Fibroblast of lung (primary cell): ENCODE results near the gene CERS2. TPM values are rescaled to one million over a fixed set of nuclear protein-coding genes. Genes with fewer than 3 reads are reported as not detected.

Source experiments
- DNase-seq, 2 donors: peaks; one replicate each; pipeline versions ENCODE4 v3.0.0 to v3.0.0-alpha.2; 2010; ENCODE audit warnings: low read depth in 2 of 2
- H2AFZ ChIP-seq: 2 replicates; pipeline ENCODE4 v1.5.1; 2012; ENCODE audit warnings: low read length, control low read depth, inconsistent platforms
- H3K27ac ChIP-seq: 2 replicates; pipeline ENCODE4 v1.5.1; 2011; ENCODE audit warnings: low read length, control low read depth; ENCODE audit not compliant: insufficient read depth
- H3K27me3 ChIP-seq: 2 replicates; pipeline ENCODE4 v1.5.1; 2011; ENCODE audit warnings: mild to moderate bottlenecking, low read length; ENCODE audit not compliant: control insufficient read depth, insufficient read depth
- H3K36me3 ChIP-seq: 2 replicates; pipeline ENCODE4 v1.5.1; 2011; ENCODE audit warnings: low read length; ENCODE audit not compliant: control insufficient read depth, insufficient read depth
- H3K4me1 ChIP-seq: 2 replicates; pipeline ENCODE4 v1.5.1; 2011; ENCODE audit warnings: low read length; ENCODE audit not compliant: control insufficient read depth, insufficient read depth; ENCODE audit errors: extremely low read depth
- H3K4me2 ChIP-seq: 2 replicates; pipeline ENCODE4 v1.5.1; 2011; ENCODE audit warnings: low read length, control low read depth; ENCODE audit not compliant: insufficient read depth; ENCODE audit errors: extremely low read depth
- H3K4me3 ChIP-seq, 4 experiments: fragments of 200-600 bp in 1 of 4; sonication (generic) in 1 of 4; replicated peaks in 1 of 4; 2 replicates each; pipeline ENCODE4 v1.5.1; 2011 to 2016; ENCODE audit warnings: low read length in 4 of 4, low read depth in 3 of 4, mild to moderate bottlenecking in 3 of 4, control low read depth in 2 of 4, inconsistent platforms in 1 of 4, mixed read lengths in 1 of 4; ENCODE audit not compliant: insufficient read depth in 1 of 4; ENCODE audit errors: control extremely low read depth in 1 of 4
- H3K79me2 ChIP-seq: 2 replicates; pipeline ENCODE4 v1.5.1; 2012; ENCODE audit warnings: mild to moderate bottlenecking, low read length, inconsistent platforms; ENCODE audit not compliant: control insufficient read depth, insufficient read depth
- H3K9ac ChIP-seq: 2 replicates; pipeline ENCODE4 v1.5.1; 2011; ENCODE audit warnings: mild to moderate bottlenecking, low read length, control low read depth; ENCODE audit not compliant: insufficient read depth
- H3K9me3 ChIP-seq: 2 replicates; pipeline ENCODE4 v1.5.1; 2012; ENCODE audit warnings: low read depth, low read length; ENCODE audit not compliant: control insufficient read depth, insufficient read depth
- H4K20me1 ChIP-seq: 2 replicates; pipeline ENCODE4 v1.5.1; 2011; ENCODE audit warnings: low read length; ENCODE audit not compliant: control insufficient read depth, insufficient read depth; ENCODE audit errors: extremely low read depth
- EZH2 ChIP-seq: IDR thresholded peaks from 2 replicates; pipeline ENCODE4 v1.5.1; 2012; ENCODE audit warnings: low read length, control low read depth, mild to moderate bottlenecking; ENCODE audit errors: missing control alignments
- polyA plus RNA-seq, 2 donors: library from polyadenylated mRNA; depleted of rRNA in 1 of 2; stranded (reverse) in 1 of 2; unstranded in 1 of 2; fragments of >200 nt; gene quantifications; 2 replicates each; pipeline ENCODE4 v1.2.1, GENCODE V29; 2011 to 2012; ENCODE audit warnings: missing spikeins in 1 of 2
- total RNA-seq: library from RNA; depleted of rRNA; stranded (reverse); fragments of >200 nt; gene quantifications from 2 replicates; pipeline ENCODE4 v1.2.1, GENCODE V29; 2014
- TF ChIP-seq, protein P1 (sequence below), 2 donors: IDR thresholded peaks in 1 of 2; conservative IDR thresholded peaks in 1 of 2; 1 replicate in 1 of 2; 2 replicates in 1 of 2; pipeline ENCODE4 v1.5.1; 2011 to 2012; ENCODE audit warnings: low read length in 2 of 2, control low read depth in 1 of 2, inconsistent platforms in 1 of 2, low read depth in 1 of 2, mild to moderate bottlenecking in 1 of 2

CERS2 gene
- total and polyA plus RNA-seq, 2 donors (not counting 1 experiment from before 2014, with no cell fraction given) = 190 to 254 TPM

DNA sequence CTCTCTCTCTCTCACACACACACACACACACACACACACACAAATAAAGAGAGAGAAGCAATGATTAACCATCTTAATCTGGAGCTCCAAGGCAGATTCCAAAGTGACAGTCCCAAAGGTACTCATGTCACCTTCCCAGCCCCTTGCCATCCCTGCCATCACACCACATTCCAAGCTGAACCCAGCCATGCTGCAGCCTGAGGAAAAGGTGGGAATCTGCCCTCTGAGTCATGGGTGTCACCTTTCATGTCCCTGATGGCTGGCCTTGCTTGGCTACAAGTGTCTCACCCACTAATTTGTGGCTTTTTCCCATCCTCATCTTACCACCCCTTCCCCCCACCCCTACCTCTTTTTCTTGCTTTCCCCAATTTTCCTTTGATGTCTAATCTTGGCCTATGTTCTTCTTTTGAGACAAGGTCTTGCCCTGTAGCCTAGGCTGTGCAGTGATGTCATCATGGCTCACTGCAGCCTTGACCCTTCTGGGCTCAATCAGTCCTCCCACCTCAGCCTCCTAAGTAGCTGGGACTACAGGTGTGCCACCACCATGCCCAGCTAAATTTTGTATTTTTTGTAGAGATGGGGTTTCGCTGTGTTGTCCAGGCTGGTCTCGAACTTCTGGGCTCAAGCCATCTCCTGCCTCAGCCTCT, 10.7 kb upstream of the CERS2 start:
- H3K4me3 ChIP-seq = no peak overlapping the region
- no peak overlapping the region for H3K9ac ChIP-seq
- no peaks in the 10 kb centered on the region for H3K4me1 ChIP-seq
- no peaks in the 10 kb centered on the region for H3K36me3 ChIP-seq
- H3K4me2 ChIP-seq = no peak overlapping the region
- H3K79me2 ChIP-seq = no peaks in the 10 kb centered on the region
- H3K9me3 ChIP-seq = no peaks in the 10 kb centered on the region
- TF ChIP-seq, protein P1, sequence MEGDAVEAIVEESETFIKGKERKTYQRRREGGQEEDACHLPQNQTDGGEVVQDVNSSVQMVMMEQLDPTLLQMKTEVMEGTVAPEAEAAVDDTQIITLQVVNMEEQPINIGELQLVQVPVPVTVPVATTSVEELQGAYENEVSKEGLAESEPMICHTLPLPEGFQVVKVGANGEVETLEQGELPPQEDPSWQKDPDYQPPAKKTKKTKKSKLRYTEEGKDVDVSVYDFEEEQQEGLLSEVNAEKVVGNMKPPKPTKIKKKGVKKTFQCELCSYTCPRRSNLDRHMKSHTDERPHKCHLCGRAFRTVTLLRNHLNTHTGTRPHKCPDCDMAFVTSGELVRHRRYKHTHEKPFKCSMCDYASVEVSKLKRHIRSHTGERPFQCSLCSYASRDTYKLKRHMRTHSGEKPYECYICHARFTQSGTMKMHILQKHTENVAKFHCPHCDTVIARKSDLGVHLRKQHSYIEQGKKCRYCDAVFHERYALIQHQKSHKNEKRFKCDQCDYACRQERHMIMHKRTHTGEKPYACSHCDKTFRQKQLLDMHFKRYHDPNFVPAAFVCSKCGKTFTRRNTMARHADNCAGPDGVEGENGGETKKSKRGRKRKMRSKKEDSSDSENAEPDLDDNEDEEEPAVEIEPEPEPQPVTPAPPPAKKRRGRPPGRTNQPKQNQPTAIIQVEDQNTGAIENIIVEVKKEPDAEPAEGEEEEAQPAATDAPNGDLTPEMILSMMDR (conservative IDR thresholded peaks at IDR 0.05 in 1 of 2, IDR thresholded peaks at IDR 0.05 in 1 of 2; ENCODE audit: low read depth in 1 of 2, low read length in 2 of 2) = no peak
- no peak for TF ChIP-seq EZH2
- no peaks in the 10 kb centered on the region for H4K20me1 ChIP-seq
- H3K27me3 ChIP-seq = no peaks in the 10 kb centered on the region
- no peak for DNase-seq
- no peak overlapping the region for H2AFZ ChIP-seq
- no peak overlapping the region for H3K27ac ChIP-seq

DNA sequence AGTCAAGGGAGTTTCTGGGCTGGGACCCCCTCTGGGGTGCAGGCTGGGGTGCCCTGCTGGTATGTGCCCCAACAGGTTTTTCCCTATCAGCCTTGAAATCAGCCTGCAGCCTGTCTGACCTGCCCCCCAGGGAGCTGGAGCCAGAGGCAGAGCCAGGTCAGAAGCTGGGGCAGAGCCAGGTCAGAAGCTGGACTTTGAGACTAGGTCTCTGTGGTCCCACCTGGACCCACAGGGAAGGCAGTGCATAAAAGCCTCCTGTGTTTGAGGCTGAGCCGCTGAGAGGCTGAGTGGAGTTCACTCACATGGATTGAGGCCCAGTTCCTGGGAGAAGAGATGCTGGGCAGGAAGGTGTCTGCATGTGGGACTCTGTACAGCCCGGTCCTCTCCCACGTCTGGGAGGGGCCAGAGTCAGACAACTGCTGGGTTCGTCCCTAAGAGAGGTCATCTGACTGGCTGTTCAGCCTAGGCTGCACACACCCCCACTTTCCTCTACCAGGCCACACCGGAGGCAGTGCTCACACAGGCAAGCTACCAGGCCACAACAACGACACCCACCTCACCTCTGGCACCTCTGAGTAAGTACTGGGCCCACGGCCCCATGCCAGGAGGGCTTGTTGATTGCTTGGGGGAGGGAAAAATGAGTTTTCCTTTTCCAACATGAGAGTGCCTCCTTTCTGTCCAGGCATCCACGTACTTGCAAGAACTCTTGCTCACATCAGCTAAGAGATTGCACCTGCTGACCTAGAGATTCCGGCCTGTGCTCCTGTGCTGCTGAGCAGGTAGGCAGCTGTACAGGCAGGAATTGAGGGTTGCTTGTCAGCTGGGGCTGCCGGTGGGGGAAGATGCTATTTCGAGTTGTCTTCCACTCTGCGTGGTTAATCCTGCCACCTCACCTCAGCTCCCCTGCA, 7.4 kb upstream of the CERS2 start, which contains the start of gene ANXA9:
TSS of gene ANXA9 (plus strand) at position 488 of the 908 bp plus-strand sequence. CDS start 814 bp downstream, outside the sequence.
- H3K79me2 ChIP-seq = no peaks in the 10 kb centered on the region
- peaks cover 12% of the 10 kb centered on the region for H3K4me1 ChIP-seq
- H3K4me2 ChIP-seq = no peak within 1 kb of the TSS
- no peak within 1 kb of the TSS for H2AFZ ChIP-seq
- TF ChIP-seq, protein P1 (conservative IDR thresholded peaks at IDR 0.05 in 1 of 2, IDR thresholded peaks at IDR 0.05 in 1 of 2; ENCODE audit: low read depth in 1 of 2, low read length in 2 of 2) = no peak
- TF ChIP-seq EZH2 = no peak
- no peaks in the 10 kb centered on the region for H3K9me3 ChIP-seq
- no peak within 1 kb of the TSS for H3K4me3 ChIP-seq
- no peaks in the 10 kb centered on the region for H3K27me3 ChIP-seq
- no peaks in the 10 kb centered on the region for H3K36me3 ChIP-seq
- no peak within 1 kb of the TSS for H3K9ac ChIP-seq
- no peak for DNase-seq
- no peak within 1 kb of the TSS for H3K27ac ChIP-seq
- H4K20me1 ChIP-seq = no peaks in the 10 kb centered on the region

DNA sequence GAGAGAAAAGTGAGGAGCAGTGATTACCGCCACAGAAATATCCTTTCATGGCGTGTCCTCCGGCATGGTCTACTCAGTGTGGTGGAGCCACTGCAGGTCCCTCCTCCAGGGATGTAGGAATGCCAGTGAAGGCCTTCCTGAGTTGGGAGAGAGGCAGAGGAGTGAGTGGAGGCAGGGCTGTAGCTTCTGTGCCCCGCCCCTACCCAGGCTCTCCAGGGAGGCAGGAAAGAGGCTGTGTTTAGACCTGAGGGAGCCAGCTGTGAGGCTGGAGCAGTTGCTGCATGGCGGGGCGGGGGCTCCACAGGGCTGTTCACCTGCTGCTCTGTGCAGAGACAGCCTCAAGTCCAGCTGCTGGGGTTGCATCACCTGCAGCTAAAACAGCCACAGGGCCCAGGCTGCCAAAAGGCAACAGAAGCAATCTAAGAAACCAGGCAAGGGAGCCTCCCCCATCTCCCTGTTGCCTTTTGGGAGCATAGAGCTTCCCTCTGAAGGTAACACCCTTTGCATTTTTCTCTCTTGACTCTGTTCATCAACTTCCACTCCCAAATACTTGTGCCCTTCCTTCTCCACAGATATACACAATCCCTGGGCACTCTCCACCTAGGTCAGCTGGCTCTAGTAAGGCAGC, 6.7 kb upstream of the CERS2 start:
- H4K20me1 ChIP-seq = no peaks in the 10 kb centered on the region

More for the DNA sequence above, 6.7 kb upstream of the CERS2 start:
- no peaks in the 10 kb centered on the region for H3K27me3 ChIP-seq
- H3K36me3 ChIP-seq = no peaks in the 10 kb centered on the region
- H3K9ac ChIP-seq = no peak overlapping the region
- TF ChIP-seq, protein P1 (conservative IDR thresholded peaks at IDR 0.05 in 1 of 2, IDR thresholded peaks at IDR 0.05 in 1 of 2; ENCODE audit: low read depth in 1 of 2, low read length in 2 of 2) = no peak
- TF ChIP-seq EZH2 = no peak
- peaks cover 12% of the 10 kb centered on the region for H3K4me1 ChIP-seq
- H3K9me3 ChIP-seq = no peaks in the 10 kb centered on the region
- no peak overlapping the region for H3K27ac ChIP-seq
- no peak overlapping the region for H3K4me2 ChIP-seq
- no peak overlapping the region for H2AFZ ChIP-seq
- DNase-seq = no peak
- H3K79me2 ChIP-seq = no peaks in the 10 kb centered on the region
- no peak overlapping the region for H3K4me3 ChIP-seq
